Measurements from ENCODE around the gene RBM45.
"Not testable (repeated sequence)": the region's sequence is repeated elsewhere in the genome, so short reads cannot be mapped to it uniquely, and the experiment has no call there.

Gene RBM45

GRCh38 chr2:178106053-178106452, 6.2 kb upstream of the RBM45 start:
- no peak for DNase-seq (ENCODE audit: low read depth in 2 of 2)

DNA sequence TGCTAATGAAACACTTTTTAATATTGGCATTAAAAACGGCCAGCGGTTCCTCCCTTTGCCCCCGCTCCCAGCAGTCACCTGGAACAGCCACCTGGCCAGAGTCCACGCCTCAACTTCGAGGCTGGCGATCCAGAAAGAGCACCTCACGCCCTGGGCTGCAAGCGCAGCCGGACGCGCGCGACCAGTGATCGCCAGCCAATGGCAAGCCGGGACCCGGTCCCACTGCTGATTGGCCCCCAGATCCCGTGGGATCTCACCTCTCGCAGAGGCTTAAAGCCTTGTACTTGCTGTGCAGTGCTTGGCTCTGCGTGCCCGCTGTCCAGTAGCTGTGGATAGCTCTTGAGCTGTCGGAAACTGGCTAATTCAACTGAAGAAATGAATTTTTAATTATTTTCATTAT, 4.1 kb upstream of the RBM45 start:
- DNase-seq (ENCODE audit: low read depth in 2 of 2), result no peak

- peak in 1 of 2 experiments; percentile 14 for DNase-seq (ENCODE audit: low read depth in 2 of 2)
Observed at GRCh38 chr2:178109813-178110212, 2.4 kb upstream of the RBM45 start.

DNA sequence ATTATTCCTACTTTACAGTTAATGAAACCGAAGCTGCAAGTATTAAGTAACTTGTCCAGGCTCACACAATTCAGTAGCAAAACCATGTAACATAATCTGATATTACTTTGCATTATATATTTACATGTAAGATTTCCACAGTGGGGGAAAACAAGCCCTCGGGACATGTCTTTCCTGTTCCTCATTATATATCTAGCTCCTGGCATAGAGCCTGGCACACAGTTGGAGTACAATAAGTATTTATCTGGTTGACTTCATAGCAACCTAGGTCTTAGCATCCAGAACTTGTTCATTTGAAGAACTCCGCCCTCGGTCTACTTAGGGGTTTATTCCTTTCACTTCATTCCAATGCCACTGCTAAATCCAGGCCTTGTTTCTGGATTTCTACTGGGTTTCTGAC, 1.6 kb upstream of the RBM45 start:
- DNase-seq (ENCODE audit: low read depth in 2 of 2), result no peak

DNA sequence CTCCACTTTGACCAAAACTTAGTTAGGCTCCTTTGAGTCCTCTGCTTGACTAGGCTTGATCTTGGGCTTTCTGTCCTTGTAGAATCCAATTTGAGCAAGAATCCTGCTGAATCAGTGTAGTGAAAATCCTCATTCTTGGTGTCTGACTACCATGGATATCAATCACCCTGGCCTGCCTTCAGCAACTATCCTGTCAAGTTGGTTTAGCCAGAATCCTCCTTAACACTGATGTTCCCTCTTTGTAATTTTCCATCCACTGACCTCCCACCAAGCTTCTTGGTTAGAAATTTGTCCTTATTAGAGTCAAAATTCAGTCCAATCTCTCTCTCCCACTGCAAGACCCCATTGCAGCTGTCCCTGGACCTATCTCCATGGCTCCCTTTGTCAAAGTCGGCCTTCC, 494 bp upstream of the RBM45 start:
- DNase-seq (ENCODE audit: low read depth in 2 of 2), result no peak

DNA sequence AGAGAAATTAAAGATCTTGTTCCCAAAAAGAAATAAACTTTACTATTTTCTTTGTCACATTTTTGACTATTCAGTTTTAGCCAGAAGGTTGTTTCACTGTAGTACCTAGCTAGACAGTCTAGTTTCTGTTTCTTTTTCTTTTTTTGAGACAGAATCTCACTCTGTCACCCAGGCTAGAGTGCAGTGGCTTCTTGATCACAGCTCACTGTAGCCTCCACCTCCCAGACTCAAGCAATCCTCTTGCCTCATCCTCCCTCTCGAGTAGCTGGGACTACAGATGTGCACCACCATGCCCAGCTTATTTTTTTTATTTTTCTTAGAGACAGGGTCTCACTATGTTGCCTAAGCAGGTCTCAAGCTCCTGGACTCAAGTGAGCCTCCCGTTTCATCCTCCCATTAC, 2.2 kb downstream of the RBM45 start:
- DNase-seq (ENCODE audit: low read depth in 2 of 2), result no peak

- DNase-seq (ENCODE audit: low read depth in 2 of 2), result no peak
Observed at GRCh38 chr2:178115271-178115670, 3.0 kb downstream of the RBM45 start.

- no peak for DNase-seq (ENCODE audit: low read depth in 2 of 2)
Observed at GRCh38 chr2:178117725-178118124, 5.5 kb downstream of the RBM45 start.

GRCh38 chr2:178119179-178119922, 7.1 kb downstream of the RBM45 start:
- DNase-seq (ENCODE audit: low read depth in 2 of 2), result no peak

GRCh38 chr2:178123163-178123562, 10.9 kb downstream of the RBM45 start:
- no peak for DNase-seq (ENCODE audit: low read depth in 2 of 2)

DNA sequence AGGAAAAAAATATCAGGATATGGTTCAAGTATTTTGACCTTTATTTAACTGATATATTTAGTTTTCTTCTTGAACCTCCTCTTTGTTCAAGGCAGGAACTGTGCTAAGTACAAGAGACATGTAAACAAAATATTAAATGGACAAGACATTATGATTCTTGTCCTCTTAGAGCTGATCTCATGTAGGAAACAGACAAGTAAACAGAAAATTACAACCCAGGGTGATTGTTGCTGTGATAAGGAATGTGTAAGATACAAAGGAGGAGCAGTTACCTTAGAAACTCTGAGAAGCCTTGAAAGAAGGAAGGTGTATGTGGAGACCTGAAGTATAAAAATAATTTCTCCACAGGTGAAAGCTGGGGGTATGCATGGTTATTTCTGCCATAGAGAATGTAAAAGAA, 12.9 kb downstream of the RBM45 start:
- no peak for DNase-seq (ENCODE audit: low read depth in 2 of 2)

DNA sequence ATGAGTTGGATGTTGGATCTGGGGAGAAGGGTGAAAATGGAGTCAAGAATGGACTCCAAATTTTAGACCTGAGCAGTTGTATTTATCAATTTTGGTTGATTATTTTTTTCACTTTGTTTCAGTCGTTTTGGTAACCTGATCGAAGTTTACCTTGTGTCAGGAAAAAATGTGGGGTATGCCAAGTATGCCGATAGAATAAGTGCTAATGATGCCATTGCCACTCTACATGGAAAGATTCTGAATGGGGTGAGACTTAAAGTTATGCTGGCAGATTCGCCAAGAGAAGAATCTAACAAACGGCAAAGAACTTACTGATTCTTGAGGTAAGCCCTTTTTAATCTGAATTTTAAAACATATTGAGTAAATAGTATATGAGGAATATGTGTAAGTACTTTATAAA, 13.6 kb downstream of the RBM45 start:
- DNase-seq (ENCODE audit: low read depth in 2 of 2), result no peak

- no peak for DNase-seq (ENCODE audit: low read depth in 2 of 2)
Observed at GRCh38 chr2:178128836-178129630, 16.8 kb downstream of the RBM45 start.

DNA sequence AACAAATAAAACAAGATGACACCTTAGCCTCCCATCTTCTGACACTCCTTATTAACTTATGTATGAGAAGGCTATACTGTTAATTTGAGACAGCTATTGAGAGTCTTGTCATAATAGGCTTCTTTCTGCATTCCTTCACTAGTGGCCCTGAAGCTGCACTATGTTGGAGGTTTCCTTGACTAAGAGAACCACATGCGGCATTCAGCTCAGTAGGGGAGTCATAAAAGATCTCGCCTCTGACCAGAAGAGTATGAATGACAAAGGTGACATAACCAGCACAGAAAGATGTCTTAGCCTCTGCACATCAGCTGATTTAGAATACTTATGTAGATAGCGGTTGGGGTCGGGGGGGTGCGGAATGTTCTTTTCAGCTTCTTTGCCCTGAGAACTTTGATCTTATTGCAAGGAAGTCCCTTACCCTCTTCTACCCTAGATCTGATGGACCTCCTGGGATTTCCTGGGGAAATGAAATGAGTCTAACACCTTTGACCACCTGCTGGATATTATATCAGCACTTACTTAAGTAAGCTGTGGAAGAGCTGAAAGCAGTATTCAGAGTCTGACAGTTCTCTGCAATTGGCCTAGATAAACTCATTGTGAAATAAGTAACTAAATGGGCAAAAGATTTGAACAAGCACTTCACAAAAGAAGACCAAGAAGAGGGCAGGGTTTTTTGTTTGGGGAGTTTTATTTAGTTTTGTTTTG, 24.2 kb downstream of the RBM45 start:
- no peak for DNase-seq (ENCODE audit: low read depth in 2 of 2)

DNA sequence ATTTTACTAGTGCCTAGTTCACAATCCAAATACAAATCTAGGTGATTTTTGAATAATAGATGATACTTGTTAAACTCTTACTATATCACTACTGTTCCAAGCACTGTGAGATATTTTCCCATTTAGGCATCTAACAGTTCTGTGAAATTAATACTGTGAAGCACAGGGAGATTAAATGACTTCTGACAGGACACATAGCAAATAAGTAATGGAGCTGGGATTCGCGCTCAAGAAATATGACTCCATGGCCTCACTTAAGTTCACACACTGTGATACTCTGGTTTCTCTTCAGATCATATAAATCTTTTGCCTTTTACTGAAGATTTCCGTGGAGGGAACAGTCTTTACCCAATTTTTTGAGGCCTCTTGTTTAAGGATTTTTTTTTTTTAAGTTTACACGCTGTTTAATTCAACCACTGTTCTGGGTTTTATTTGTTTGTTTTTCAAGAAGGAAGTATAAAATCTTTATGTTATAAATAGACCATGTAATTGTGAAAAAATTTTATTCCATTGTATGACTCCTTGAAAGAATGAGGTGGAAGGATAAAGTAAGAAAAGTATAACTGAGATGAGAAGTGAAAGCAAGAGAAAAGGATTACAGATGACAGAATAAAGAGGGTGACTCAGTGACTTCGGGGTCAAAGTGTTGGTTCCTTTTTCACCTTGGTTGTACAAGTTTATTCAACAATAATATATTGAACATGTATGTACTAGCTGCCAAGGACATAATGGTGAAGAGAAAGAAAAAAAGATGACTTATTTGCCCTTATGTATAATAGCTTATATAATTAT, 30.2 kb downstream of the RBM45 start:
- no peak for DNase-seq (ENCODE audit: low read depth in 2 of 2)

DNA sequence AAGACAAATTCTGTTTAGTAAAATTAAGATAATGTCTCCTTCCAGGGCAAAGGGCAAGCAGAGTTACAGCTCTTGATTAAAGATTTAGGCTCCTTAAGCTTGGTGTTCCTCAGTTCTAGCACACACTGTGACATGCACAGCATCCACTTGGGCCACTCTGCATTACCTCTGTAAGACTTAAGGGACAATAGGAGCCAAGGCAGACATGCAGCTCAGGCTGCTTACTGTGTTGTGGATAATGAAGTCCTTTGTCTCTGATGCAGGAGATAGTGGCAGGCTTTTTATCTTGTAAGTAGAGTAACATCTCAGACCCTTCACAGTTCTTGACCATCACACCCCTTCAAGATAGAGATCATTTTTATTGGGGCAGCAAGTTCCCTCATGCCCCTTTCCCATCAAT, 31.2 kb downstream of the RBM45 start:
- no peak for DNase-seq (ENCODE audit: low read depth in 2 of 2)

- DNase-seq (ENCODE audit: low read depth in 2 of 2), result no peak
Observed at GRCh38 chr2:178152033-178152432, 39.8 kb downstream of the RBM45 start.

GRCh38 chr2:178152542-178152941, 40.3 kb downstream of the RBM45 start:
- no peak for DNase-seq (ENCODE audit: low read depth in 2 of 2)

DNA sequence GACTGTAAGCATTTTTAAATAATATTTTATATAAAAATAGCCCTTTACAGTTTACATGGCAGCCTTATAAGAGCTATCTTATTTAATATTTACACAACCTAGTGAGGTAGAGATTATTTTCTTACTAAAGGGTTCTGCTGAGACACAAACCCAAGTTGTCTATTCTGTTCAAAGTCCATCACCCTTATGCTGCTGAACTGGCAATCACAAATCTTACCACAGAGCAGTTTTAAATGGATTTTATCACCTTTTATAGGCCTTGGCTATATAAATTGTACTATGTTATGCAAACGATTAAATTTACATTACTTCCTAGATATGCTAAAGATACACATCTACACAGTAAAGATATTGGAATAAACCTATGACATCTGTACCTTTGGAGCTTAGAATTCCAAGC, 40.7 kb downstream of the RBM45 start:
- DNase-seq (ENCODE audit: low read depth in 2 of 2), result no peak

- not testable (repeated sequence) for DNase-seq (ENCODE audit: low read depth in 2 of 2)
Observed at GRCh38 chr2:178153878-178154277, 41.6 kb downstream of the RBM45 start.

DNA sequence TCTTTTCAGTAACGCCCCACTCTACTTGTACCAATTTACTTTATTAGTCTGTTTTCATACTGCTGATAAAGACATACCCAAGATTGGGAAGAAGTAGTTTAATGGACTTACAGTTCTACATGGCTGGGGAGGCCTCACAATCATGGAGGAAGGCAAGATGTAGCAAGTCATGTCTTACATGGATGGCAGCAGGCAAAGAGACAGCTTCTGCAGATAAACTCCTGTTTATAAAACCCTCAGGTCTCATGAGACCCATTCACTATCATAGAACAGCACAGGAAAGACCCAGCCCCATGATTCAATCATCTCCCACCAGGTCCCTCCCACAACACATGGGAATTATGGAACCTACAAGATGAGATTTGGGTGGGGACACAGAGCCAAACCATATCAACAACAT, 43.3 kb downstream of the RBM45 start:
- DNase-seq (ENCODE audit: low read depth in 2 of 2), result no peak

GRCh38 chr2:178157574-178157973, 45.3 kb downstream of the RBM45 start:
- no peak for DNase-seq (ENCODE audit: low read depth in 2 of 2)

Data from fibroblast of skin of left quadriceps (primary cell).